ENCODE results near the gene SLC39A3. TPM values are rescaled to one million over a fixed set of nuclear protein-coding genes. Genes with fewer than 3 reads are reported as not detected.
A peak's percentile ranks its signal among the peaks of the same experiment; 100 is the strongest.

SLC39A3 gene
- total RNA-seq, 1 experiment from 2014 or later: 32.4 TPM

DNA sequence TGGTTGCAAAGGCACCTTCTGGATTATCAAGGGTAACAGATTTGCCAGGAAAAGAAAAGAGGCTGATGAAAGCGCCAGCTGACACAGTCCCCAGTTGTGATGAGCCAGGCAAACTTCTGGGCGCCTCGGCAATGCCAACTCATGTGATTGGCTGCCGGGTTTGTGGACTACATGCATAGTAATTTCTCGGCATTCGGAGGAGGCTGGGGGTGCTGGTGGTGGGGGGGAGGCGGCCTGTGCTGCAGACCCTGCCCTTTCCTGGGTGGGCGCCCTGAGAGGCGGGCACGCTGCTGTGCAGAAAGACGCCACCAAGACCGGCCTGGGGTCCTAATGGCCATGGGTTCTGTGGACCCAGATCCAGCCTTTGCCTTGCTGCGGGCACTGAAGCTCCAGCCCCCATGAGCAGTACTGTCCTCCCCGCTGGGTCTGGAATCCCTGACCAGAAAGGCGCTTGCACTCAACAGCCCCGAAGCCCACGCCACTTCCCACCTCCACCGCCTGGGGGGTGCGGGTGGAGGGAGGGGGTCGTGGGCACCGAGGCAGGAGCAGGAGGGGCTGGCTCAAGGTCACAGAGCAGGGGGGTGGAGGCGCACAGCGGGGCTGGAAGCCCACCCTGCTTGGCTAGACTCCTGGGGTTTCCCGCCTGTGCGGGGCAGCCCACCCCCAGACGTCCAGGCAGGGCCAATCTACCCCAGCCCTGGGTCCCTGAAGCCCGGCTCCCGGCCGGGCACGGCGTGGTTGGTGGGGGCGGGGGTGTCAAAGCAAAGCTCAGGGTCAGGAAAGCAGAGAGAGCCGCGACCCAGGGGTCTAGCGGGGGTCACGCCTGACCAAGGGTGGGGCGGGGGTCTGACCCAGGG, 19.7 kb downstream of the SLC39A3 start:
- Histone ChIP-seq H3K9me3 (ENCODE audit: control insufficient read depth, low read depth, low read length) (peaks cover 5% of the 10 kb centered on the region), H3K79me1 (ENCODE audit: insufficient read depth, low read depth, low read length, poor library complexity, severe bottlenecking) (no peaks in the 10 kb centered on the region), H2BK5ac (ENCODE audit: insufficient read length, low read length) (no peak overlapping the region), H3K23me2 (ENCODE audit: insufficient read length, low read depth, low read length, poor library complexity, severe bottlenecking) (peaks cover 7% of the 10 kb centered on the region), H3K27me3 (ENCODE audit: insufficient read depth, low read length) (no peaks in the 10 kb centered on the region), H2BK12ac (ENCODE audit: insufficient read length, low read depth, low read length) (no peak overlapping the region), H3K4ac (ENCODE audit: low read depth, low read length) (no peak overlapping the region), H3K14ac (ENCODE audit: insufficient read depth, low read length) (peak overlapping the region; percentile 63; the same call in 1 of the 2 replicates), H4K20me1 (ENCODE audit: control insufficient read depth, insufficient read depth, insufficient read length) (no peaks in the 10 kb centered on the region), H4K5ac (ENCODE audit: insufficient read length, low read depth, low read length) (no peak overlapping the region), H4K8ac (replicated peaks; ENCODE audit: insufficient read length, low read depth, low read length) (no peak overlapping the region), H3K18ac (ENCODE audit: insufficient read length, low read depth, low read length) (no peak overlapping the region), H4K91ac (ENCODE audit: insufficient read length, low read depth, low read length) (no peak overlapping the region), H3K4me2 (ENCODE audit: insufficient read depth, insufficient read length, low read length) (peak overlapping the region; percentile 41), H2AFZ (ENCODE audit: low read length) (no peak overlapping the region), H2AK5ac (ENCODE audit: insufficient read length, low read length) (no peak overlapping the region), H3T11ph (ENCODE audit: low read length) (no peak overlapping the region), H2BK15ac (ENCODE audit: low read depth, low read length) (no peak overlapping the region), H3K27ac (ENCODE audit: insufficient read length, low read depth, low read length) (no peak overlapping the region), H3K23ac (ENCODE audit: insufficient read length, low read depth, low read length) (no peak overlapping the region), H3K56ac (ENCODE audit: insufficient read length, low read depth, low read length) (no peak overlapping the region), H2BK20ac (ENCODE audit: low read depth, low read length, poor library complexity, severe bottlenecking) (no peak overlapping the region), H3K4me1 (ENCODE audit: insufficient read depth, low read length) (no peaks in the 10 kb centered on the region), H3K9ac (ENCODE audit: extremely low read depth, insufficient read length, low read length) (no peak overlapping the region), H2BK120ac (ENCODE audit: low read depth, low read length, poor library complexity, severe bottlenecking) (no peak overlapping the region), H3K79me2 (ENCODE audit: insufficient read depth, low read length) (no peaks in the 10 kb centered on the region)
- WGBS (ENCODE audit: extremely low coverage, insufficient read length, low lambda C conversion rate): no CpG with 5 or more reads among the region's 37 CpGs
- H3K9me3 Mint-ChIP-seq: peaks cover 8% of the 10 kb centered on the region in 2 experiments
- H3K27me3 Mint-ChIP-seq (ENCODE audit: low read depth): peaks cover 34% of the 10 kb centered on the region
- H3K27ac Mint-ChIP-seq: peak overlapping the region in 1 of 3 experiments; percentile 76; a peak in 3 of 7 replicates
- peak overlapping the region; percentile 55 to 79 for H3K4me3 Mint-ChIP-seq
- DNase-seq: peak; percentile 63
- TF ChIP-seq CTCF (conservative IDR thresholded peaks at IDR 0.05): peak; percentile 38; the same call in 2 of the 3 replicates
- peaks cover 6 to 14% of the 10 kb centered on the region in 2 experiments for H3K4me1 Mint-ChIP-seq
- peaks cover 11 to 13% (median 11%) of the 10 kb centered on the region in 3 experiments for H3K36me3 Mint-ChIP-seq (ENCODE audit: insufficient read depth in 1 of 3, low read depth in 3 of 3)
